Right atrium auricular region (tissue), 2 donors: ENCODE results near the gene ZCCHC7. TPM values are rescaled to one million over a fixed set of nuclear protein-coding genes. Genes with fewer than 3 reads are reported as not detected.
"Not testable (repeated sequence)": the region's sequence is repeated elsewhere in the genome, so short reads cannot be mapped to it uniquely, and the experiment has no call there.

Source experiments
- DNase-seq: peaks from one replicate; pipeline ENCODE4 v3.0.0-alpha.2; 2019; ENCODE audit warnings: low spot score
- H3K27ac ChIP-seq, 2 donors: fragments of 200-600 bp; sonication (generic); 1 replicate in 1 of 2; 2 replicates in 1 of 2; pipeline ENCODE4 v1.5.1; 2016 to 2019
- H3K27me3 ChIP-seq, 2 donors: fragments of 200-600 bp; sonication (generic); one replicate each; pipeline versions ENCODE4 v1.5.1 to v1.6.0; 2017 to 2019
- H3K36me3 ChIP-seq: fragments of 200-600 bp; sonication (generic); one replicate; pipeline ENCODE4 v1.5.1; 2016
- H3K4me1 ChIP-seq, 2 donors: fragments of 200-600 bp; sonication (generic); one replicate each; pipeline versions ENCODE4 v1.5.1 to v1.6.0; 2017 to 2019
- H3K4me3 ChIP-seq, 2 donors: fragments of 200-600 bp; sonication (generic); 1 replicate in 1 of 2; 2 replicates in 1 of 2; pipeline ENCODE4 v1.5.1; 2017 to 2019; ENCODE audit warnings: mild to moderate bottlenecking in 1 of 2, moderate library complexity in 1 of 2
- H3K9me3 ChIP-seq, 2 donors: fragments of 200-600 bp; sonication (generic); one replicate each; pipeline ENCODE4 v1.5.1; 2019
- total RNA-seq, 2 donors: library from RNA; depleted of rRNA; stranded (reverse); fragments of >200 nt; gene quantifications; one replicate each; pipeline ENCODE4 v1.1.0, GENCODE V29; 2016
- TF ChIP-seq, protein P1 (sequence below), 2 donors: fragments of 200-600 bp; sonication (generic); IDR thresholded peaks; one replicate each; pipeline ENCODE4 v1.5.1; 2019; ENCODE audit warnings: antibody characterized with exemption in 2 of 2

Gene ZCCHC7
- total RNA-seq, 2 donors from 2014 or later, result 8.1 to 8.6 TPM

- no peaks in the 10 kb centered on the region for H3K36me3 ChIP-seq
- H3K4me3 ChIP-seq, result no peak overlapping the region
- TF ChIP-seq, protein P1, sequence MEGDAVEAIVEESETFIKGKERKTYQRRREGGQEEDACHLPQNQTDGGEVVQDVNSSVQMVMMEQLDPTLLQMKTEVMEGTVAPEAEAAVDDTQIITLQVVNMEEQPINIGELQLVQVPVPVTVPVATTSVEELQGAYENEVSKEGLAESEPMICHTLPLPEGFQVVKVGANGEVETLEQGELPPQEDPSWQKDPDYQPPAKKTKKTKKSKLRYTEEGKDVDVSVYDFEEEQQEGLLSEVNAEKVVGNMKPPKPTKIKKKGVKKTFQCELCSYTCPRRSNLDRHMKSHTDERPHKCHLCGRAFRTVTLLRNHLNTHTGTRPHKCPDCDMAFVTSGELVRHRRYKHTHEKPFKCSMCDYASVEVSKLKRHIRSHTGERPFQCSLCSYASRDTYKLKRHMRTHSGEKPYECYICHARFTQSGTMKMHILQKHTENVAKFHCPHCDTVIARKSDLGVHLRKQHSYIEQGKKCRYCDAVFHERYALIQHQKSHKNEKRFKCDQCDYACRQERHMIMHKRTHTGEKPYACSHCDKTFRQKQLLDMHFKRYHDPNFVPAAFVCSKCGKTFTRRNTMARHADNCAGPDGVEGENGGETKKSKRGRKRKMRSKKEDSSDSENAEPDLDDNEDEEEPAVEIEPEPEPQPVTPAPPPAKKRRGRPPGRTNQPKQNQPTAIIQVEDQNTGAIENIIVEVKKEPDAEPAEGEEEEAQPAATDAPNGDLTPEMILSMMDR (IDR thresholded peaks at IDR 0.05), result no peak
- peaks cover 0 to 6% of the 10 kb centered on the region in 2 donors for H3K4me1 ChIP-seq
- no peak for DNase-seq
- H3K9me3 ChIP-seq, result no peaks in the 10 kb centered on the region
- no peak overlapping the region for H3K27ac ChIP-seq
- H3K27me3 ChIP-seq, result no peaks in the 10 kb centered on the region
Observed at GRCh38 chr9:37289631-37290030, 169.3 kb downstream of the ZCCHC7 start.

GRCh38 chr9:37290366-37290939, 170.1 kb downstream of the ZCCHC7 start:
- Histone ChIP-seq H3K36me3 (no peaks in the 10 kb centered on the region), H3K4me3 (no peak overlapping the region), H3K4me1 (peaks cover 0 to 6% of the 10 kb centered on the region in 2 donors), H3K27me3 (no peaks in the 10 kb centered on the region), H3K9me3 (no peaks in the 10 kb centered on the region), H3K27ac (peak overlapping the region in 1 of 2 donors; percentile 17)
- no peak for DNase-seq
- TF ChIP-seq, protein P1 (IDR thresholded peaks at IDR 0.05), result no peak

DNA sequence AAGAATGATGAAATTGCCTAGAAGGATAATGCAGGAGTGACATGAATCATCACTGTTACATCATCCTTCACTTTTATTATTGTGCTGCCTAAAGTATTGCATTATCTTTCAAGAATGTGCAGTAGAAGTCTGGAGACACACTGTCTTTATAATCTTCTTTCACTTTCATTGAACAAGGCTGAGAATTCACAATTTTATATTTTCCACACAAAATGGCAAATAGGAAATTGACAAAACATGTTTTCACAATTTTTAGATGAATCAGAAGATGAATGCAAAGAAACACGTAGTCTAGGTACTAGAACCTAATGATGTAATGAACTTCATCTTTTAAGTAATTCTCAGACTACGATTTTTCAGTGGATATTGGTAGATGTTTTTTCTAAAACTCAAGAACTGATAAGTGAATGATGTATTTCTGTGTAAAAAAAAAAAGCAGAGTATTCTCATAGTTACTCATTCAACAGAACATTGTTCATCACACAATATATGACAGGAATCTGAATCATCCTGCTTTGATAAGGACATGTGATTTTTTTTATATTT, 170.6 kb downstream of the ZCCHC7 start:
- H3K36me3 ChIP-seq, result no peaks in the 10 kb centered on the region
- no peaks in the 10 kb centered on the region for H3K27me3 ChIP-seq
- H3K9me3 ChIP-seq, result no peaks in the 10 kb centered on the region
- H3K4me1 ChIP-seq, result peaks cover 0 to 6% of the 10 kb centered on the region in 2 donors
- no peak overlapping the region for H3K27ac ChIP-seq
- TF ChIP-seq, protein P1 (IDR thresholded peaks at IDR 0.05), result no peak
- no peak for DNase-seq
- no peak overlapping the region for H3K4me3 ChIP-seq

DNA sequence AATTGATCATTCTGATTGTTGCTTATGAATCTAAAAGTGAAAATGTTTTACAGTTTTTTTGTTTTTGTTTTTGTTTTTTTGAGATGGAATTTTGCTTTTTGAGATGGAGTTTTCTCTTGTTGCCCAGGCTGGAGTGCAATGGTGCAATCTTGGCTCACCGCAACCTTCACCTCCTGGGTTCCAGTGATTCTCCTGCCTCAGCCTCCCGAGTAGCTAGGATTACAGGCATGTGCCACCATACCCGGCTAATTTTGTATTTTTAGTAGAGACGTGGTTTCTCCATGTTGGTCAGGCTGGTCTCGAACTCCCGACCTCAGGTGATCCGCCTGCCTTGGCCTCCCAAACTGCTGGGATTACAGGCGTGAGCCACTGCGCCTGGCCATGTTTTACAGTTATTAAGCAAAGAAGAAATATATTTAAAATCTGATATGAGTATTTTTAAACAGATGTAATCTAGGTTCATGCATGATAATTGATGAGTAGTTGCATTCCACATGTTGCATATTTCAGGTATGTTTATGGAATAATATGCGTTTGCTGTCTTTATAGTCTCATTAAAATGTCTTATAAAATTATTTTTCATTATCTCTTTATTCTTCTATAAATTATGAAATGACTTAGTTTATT, 171.4 kb downstream of the ZCCHC7 start:
- H3K27ac ChIP-seq, H3K4me3 ChIP-seq, H3K36me3 ChIP-seq, H3K4me1 ChIP-seq, DNase-seq, H3K27me3 ChIP-seq, H3K9me3 ChIP-seq: not testable (repeated sequence)

DNA sequence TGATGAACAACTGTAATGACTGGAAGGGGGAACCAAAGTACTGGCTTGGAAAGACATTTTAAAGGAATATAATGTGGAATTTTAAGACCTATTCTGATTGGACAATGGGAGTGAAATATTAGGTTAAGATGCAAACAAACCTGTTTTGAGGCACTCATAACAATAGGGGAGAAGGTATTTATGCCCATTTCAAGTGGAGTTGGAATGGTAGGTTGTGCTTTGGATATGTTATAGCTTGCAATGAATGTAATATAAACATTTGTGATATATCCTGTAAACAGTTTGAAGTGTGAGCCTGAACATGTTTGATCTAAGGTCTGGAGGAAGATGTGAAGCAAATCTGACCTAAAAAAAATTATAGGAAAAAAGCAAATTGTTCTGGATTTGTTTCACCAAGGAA, 172.5 kb downstream of the ZCCHC7 start:
- no peaks in the 10 kb centered on the region for H3K9me3 ChIP-seq
- H3K27me3 ChIP-seq, result no peaks in the 10 kb centered on the region
- H3K4me3 ChIP-seq, result no peak overlapping the region
- TF ChIP-seq, protein P1 (IDR thresholded peaks at IDR 0.05), result no peak
- no peak for DNase-seq
- H3K36me3 ChIP-seq, result no peaks in the 10 kb centered on the region
- H3K27ac ChIP-seq, result no peak overlapping the region
- H3K4me1 ChIP-seq, result peaks cover 0 to 6% of the 10 kb centered on the region in 2 donors

DNA sequence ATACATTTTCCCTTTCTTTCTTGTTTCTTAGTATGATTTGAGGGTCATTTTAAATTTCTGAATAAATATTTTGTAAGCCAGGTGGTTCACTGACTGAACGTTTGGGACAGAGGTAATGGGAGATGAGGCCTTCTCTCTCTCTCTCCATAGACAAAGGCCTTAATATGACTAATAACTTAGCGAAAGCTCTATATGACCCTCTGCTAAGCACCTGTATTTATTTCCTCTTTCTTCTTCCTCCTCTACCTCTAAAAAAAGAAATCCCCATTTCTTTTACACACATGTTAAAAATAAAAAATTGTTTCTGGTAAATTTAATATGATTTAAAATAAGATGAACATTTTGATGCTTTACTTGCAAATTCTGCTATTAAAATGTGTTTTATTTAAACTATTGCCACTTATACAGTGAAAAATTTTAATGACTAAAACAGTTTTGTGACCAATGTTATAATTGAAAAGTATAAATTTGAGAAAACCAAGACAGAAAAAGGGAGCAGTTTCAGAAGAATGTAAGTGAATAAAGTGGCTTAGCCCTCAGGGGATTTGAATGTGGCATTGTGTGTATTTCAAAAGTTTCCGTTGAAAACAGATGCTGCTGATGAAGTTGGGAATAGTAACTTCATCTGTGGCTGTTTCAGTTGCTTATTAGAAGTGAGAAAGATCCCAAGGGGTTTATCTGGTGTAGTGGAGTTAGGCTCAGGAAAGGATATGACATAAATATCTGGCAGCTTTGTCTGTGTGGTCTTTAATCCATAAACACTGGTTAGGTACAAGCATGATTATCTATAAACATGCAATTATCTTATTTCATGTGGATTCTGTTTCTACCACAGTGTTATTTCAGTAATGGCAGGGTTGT, 173.5 kb downstream of the ZCCHC7 start:
- peaks cover 0 to 6% of the 10 kb centered on the region in 2 donors for H3K4me1 ChIP-seq
- H3K36me3 ChIP-seq, result no peaks in the 10 kb centered on the region
- no peaks in the 10 kb centered on the region for H3K27me3 ChIP-seq
- no peaks in the 10 kb centered on the region for H3K9me3 ChIP-seq
- no peak overlapping the region for H3K4me3 ChIP-seq
- H3K27ac ChIP-seq, result no peak overlapping the region
- no peak for DNase-seq
- TF ChIP-seq, protein P1 (IDR thresholded peaks at IDR 0.05), result no peak
